Heart left ventricle (tissue), 13 donors: ENCODE measurements around the gene CASD1.

Source experiments
- POLR2A ChIP-seq, 2 donors: fragments of 450-650 bp; IDR thresholded peaks; one replicate each; pipeline ENCODE4 v1.6.1; 2017; ENCODE audit warnings: antibody characterized with exemption in 2 of 2, mild to moderate bottlenecking in 2 of 2, moderate library complexity in 2 of 2
- TF ChIP-seq, protein P1 (sequence below), 12 donors: fragments of 200-600 bp; sonication (generic) in 4 of 12; IDR thresholded peaks; one replicate each; pipeline versions ENCODE4 v1.5.0 to v1.8.0; 2018 to 2022; ENCODE audit warnings: antibody characterized with exemption in 12 of 12, mild to moderate bottlenecking in 5 of 12
- donor health status: ischemic (EF 13 %, LVEDD 7.1; RV severe dilation, severe dysfunction).
- donor health status: DM: no; HTN: yes; CAD: no.
- donor health status: DM: no; HTN: no; CAD: no.
- donor health status: ischemic (EF 25% LVEDD 6.9; RV normal size, moderate dysfunction).
- donor health status: ischemic (EF 25% LVEDD 5.7; RV mildly dilated, moderate dysfunction).
- donor health status: ischemic (EF 35%, LVEDD 5.7; RV mildly dilated, moderate dysfunction).
- donor health status: nonischemic (EF 11% LVEDD 7.7; RV severe dilation, severe dysfunction).
- donor health status: DM: yes; HTN: yes; CAD: no.
- donor health status: PGD.
- donor health status: ischemic (EF 29% LVEDD 5.4; RV normal size, mild dysfunction).
- donor health status: nonischemic (EF 23%, LVEDD 6.1; RV moderate dilation, normal function).

DNA sequence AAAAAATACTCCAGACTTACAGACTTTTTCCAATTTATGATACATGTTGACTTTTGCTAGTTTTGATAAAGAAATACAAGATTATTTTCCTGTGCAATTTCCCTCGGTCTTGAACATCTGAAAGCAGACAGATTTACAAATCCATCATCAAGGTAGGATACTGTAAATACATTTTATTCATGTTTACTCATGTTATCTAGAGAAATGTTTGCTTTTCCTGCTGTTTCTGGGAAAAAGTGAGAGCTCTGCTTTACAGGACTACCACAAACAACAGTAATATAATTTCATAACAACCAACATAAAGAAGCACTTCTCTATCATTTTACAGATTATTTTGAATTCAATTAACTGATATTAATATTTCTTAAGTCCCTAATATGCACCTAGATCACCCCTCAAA is 31.7 kb upstream of the CASD1 start:
- TF ChIP-seq POLR2A (IDR thresholded peaks at IDR 0.05) = no peak
- TF ChIP-seq, protein P1, sequence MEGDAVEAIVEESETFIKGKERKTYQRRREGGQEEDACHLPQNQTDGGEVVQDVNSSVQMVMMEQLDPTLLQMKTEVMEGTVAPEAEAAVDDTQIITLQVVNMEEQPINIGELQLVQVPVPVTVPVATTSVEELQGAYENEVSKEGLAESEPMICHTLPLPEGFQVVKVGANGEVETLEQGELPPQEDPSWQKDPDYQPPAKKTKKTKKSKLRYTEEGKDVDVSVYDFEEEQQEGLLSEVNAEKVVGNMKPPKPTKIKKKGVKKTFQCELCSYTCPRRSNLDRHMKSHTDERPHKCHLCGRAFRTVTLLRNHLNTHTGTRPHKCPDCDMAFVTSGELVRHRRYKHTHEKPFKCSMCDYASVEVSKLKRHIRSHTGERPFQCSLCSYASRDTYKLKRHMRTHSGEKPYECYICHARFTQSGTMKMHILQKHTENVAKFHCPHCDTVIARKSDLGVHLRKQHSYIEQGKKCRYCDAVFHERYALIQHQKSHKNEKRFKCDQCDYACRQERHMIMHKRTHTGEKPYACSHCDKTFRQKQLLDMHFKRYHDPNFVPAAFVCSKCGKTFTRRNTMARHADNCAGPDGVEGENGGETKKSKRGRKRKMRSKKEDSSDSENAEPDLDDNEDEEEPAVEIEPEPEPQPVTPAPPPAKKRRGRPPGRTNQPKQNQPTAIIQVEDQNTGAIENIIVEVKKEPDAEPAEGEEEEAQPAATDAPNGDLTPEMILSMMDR (IDR thresholded peaks at IDR 0.05) = no peak
